Trophoblast cell (in vitro differentiated cells and primary cell): Measurements from ENCODE around the gene ZNF317.

Experiments used
- DNase-seq, 2 donors: peaks; one replicate each; pipeline ENCODE4 v3.0.0-alpha.2; 2016
- H2AFZ ChIP-seq: 2 replicates; pipeline ENCODE4 v1.6.1; 2013; ENCODE audit warnings: low read length, moderate library complexity, mild to moderate bottlenecking; ENCODE audit not compliant: insufficient read depth, poor library complexity
- H2AK5ac ChIP-seq: 2 replicates; pipeline ENCODE4 v1.6.1; 2013; ENCODE audit warnings: mild to moderate bottlenecking, low read length
- H2BK120ac ChIP-seq: 2 replicates; pipeline ENCODE4 v1.6.1; 2013; ENCODE audit warnings: low read length, mild to moderate bottlenecking, moderate library complexity; ENCODE audit not compliant: insufficient read depth, poor library complexity
- H2BK12ac ChIP-seq: 2 replicates; pipeline ENCODE4 v1.6.1; 2013; ENCODE audit warnings: mild to moderate bottlenecking, low read length, moderate library complexity
- H2BK5ac ChIP-seq: 2 replicates; pipeline ENCODE4 v1.6.1; 2013; ENCODE audit warnings: low read length, low read depth, moderate library complexity, mild to moderate bottlenecking; ENCODE audit not compliant: poor library complexity
- H3K14ac ChIP-seq: 2 replicates; pipeline ENCODE4 v1.6.1; 2013; ENCODE audit warnings: mild to moderate bottlenecking, low read length
- H3K18ac ChIP-seq: 2 replicates; pipeline ENCODE4 v1.6.1; 2013; ENCODE audit warnings: mild to moderate bottlenecking, low read length
- H3K23ac ChIP-seq: 2 replicates; pipeline ENCODE4 v1.6.1; 2013; ENCODE audit warnings: low read length
- H3K27ac ChIP-seq: 2 replicates; pipeline ENCODE4 v1.5.1; 2013; ENCODE audit warnings: low read depth, mild to moderate bottlenecking, inconsistent platforms, low read length, moderate library complexity
- H3K27me3 ChIP-seq: 2 replicates; pipeline ENCODE4 v1.6.1; 2013; ENCODE audit warnings: inconsistent platforms, mild to moderate bottlenecking, low read length, moderate library complexity; ENCODE audit not compliant: insufficient read depth
- H3K36me3 ChIP-seq, 2 experiments: 1 replicate in 1 of 2; 2 replicates in 1 of 2; pipeline ENCODE4 v1.6.1; 2013; ENCODE audit warnings: low read length in 2 of 2, mild to moderate bottlenecking in 2 of 2, moderate library complexity in 1 of 2; ENCODE audit not compliant: insufficient read depth in 2 of 2, control insufficient read depth in 1 of 2
- H3K4ac ChIP-seq: 2 replicates; pipeline ENCODE4 v1.6.1; 2013; ENCODE audit warnings: low read depth, mild to moderate bottlenecking, low read length, moderate library complexity
- H3K4me1 ChIP-seq, 2 experiments: 1 replicate in 1 of 2; 2 replicates in 1 of 2; pipeline ENCODE4 v1.6.1; 2013; ENCODE audit warnings: low read length in 2 of 2, mild to moderate bottlenecking in 2 of 2, moderate library complexity in 1 of 2; ENCODE audit not compliant: insufficient read depth in 2 of 2, control insufficient read depth in 1 of 2
- H3K4me2 ChIP-seq: 2 replicates; pipeline ENCODE4 v1.6.1; 2013; ENCODE audit warnings: inconsistent platforms, mild to moderate bottlenecking, low read length, moderate library complexity
- H3K4me3 ChIP-seq: 2 replicates; pipeline ENCODE4 v1.5.1; 2013; ENCODE audit warnings: mild to moderate bottlenecking, low read depth, low read length, inconsistent platforms
- H3K79me1 ChIP-seq: one replicate; pipeline ENCODE4 v1.6.1; 2013; ENCODE audit warnings: low read length
- H3K79me2 ChIP-seq: 2 replicates; pipeline ENCODE4 v1.6.1; 2013; ENCODE audit warnings: low read length, mild to moderate bottlenecking; ENCODE audit not compliant: control insufficient read depth, insufficient read depth, poor library complexity
- H3K9ac ChIP-seq: 2 replicates; pipeline ENCODE4 v1.6.1; 2013; ENCODE audit warnings: mild to moderate bottlenecking, low read length
- H3K9me3 ChIP-seq: 2 replicates; pipeline ENCODE4 v1.6.1; 2013; ENCODE audit warnings: low read depth, mild to moderate bottlenecking, control low read depth, inconsistent platforms, low read length; ENCODE audit not compliant: insufficient read depth
- H4K12ac ChIP-seq: 2 replicates; pipeline ENCODE4 v1.6.1; 2013; ENCODE audit warnings: low read depth, mild to moderate bottlenecking, low read length, moderate library complexity
- H4K8ac ChIP-seq: 2 replicates; pipeline ENCODE4 v1.6.1; 2013; ENCODE audit warnings: low read depth, mild to moderate bottlenecking, low read length, moderate library complexity
- H4K91ac ChIP-seq: one replicate; pipeline ENCODE4 v1.6.1; 2013; ENCODE audit warnings: low read depth, mild to moderate bottlenecking, low read length, moderate library complexity
- WGBS: extraction: QIAGEN DNeasy Blood & Tissue Kit; methylation state at CpG from one replicate; pipeline ENCODE4 v1.1.7; 2013; ENCODE audit warnings: missing lambda C conversion rate; ENCODE audit not compliant: insufficient read length, insufficient coverage; ENCODE audit errors: extremely low coverage; 5-methylcytosine and 5-hydroxymethylcytosine counted together

ZNF317 gene

GRCh38 chr19:9132422-9132821 lies 7.8 kb upstream of the ZNF317 start:
- Histone ChIP-seq H4K91ac (no peak overlapping the region), H3K27me3 (no peaks in the 10 kb centered on the region), H3K36me3 (no peaks in the 10 kb centered on the region), H3K9ac (no peak overlapping the region), H2BK120ac (no peak overlapping the region), H3K4me2 (no peak overlapping the region), H3K4me3 (no peak overlapping the region), H2BK12ac (no peak overlapping the region), H3K79me2 (no peaks in the 10 kb centered on the region), H2AFZ (no peak overlapping the region), H4K8ac (no peak overlapping the region), H3K9me3 (peaks cover 3% of the 10 kb centered on the region), H2BK5ac (no peak overlapping the region), H3K14ac (no peak overlapping the region), H4K12ac (no peak overlapping the region), H3K4me1 (no peaks in the 10 kb centered on the region), H3K79me1 (no peaks in the 10 kb centered on the region), H3K4ac (no peak overlapping the region), H2AK5ac (no peak overlapping the region), H3K27ac (no peak overlapping the region), H3K18ac (no peak overlapping the region), H3K23ac (no peak overlapping the region)
- no peak for DNase-seq
- no CpG with 5 or more reads among the region's 5 CpGs for WGBS

- Histone ChIP-seq H2AK5ac (no peak overlapping the region), H3K14ac (no peak overlapping the region), H3K4me3 (peak overlapping the region; percentile 63), H3K18ac (no peak overlapping the region), H3K27me3 (no peaks in the 10 kb centered on the region), H2BK12ac (no peak overlapping the region), H3K4me1 (peaks cover 0 to 2% of the 10 kb centered on the region in 2 experiments), H2AFZ (peak overlapping the region; percentile 56), H3K36me3 (peaks cover 0 to 2% of the 10 kb centered on the region in 2 experiments), H3K9me3 (no peaks in the 10 kb centered on the region), H3K27ac (no peak overlapping the region), H3K79me1 (peaks cover 4% of the 10 kb centered on the region), H4K12ac (no peak overlapping the region), H4K8ac (no peak overlapping the region), H4K91ac (no peak overlapping the region), H3K4ac (no peak overlapping the region), H3K23ac (no peak overlapping the region), H3K4me2 (peak overlapping the region; percentile 95), H2BK120ac (no peak overlapping the region), H2BK5ac (no peak overlapping the region), H3K79me2 (peaks cover 8% of the 10 kb centered on the region), H3K9ac (peak overlapping the region; percentile 75)
- no CpG with 5 or more reads among the region's 8 CpGs for WGBS
- no peak for DNase-seq
Measured at GRCh38 chr19:9139609-9140158, 513 bp upstream of the ZNF317 start.

GRCh38 chr19:9144920-9145319 lies 4.7 kb downstream of the ZNF317 start:
- no peak overlapping the region for H2BK12ac ChIP-seq
- no peak overlapping the region for H3K9ac ChIP-seq
- H3K27ac ChIP-seq: no peak overlapping the region
- H2BK5ac ChIP-seq: no peak overlapping the region
- no peak overlapping the region for H3K4me3 ChIP-seq
- H3K79me2 ChIP-seq: peaks cover 15% of the 10 kb centered on the region
- H4K8ac ChIP-seq: no peak overlapping the region
- H2BK120ac ChIP-seq: no peak overlapping the region
- peaks cover 8 to 10% of the 10 kb centered on the region in 2 experiments for H3K36me3 ChIP-seq
- no peak overlapping the region for H2AK5ac ChIP-seq
- DNase-seq: no peak
- peaks cover 4% of the 10 kb centered on the region for H3K9me3 ChIP-seq
- H3K23ac ChIP-seq: no peak overlapping the region
- no peak overlapping the region for H4K91ac ChIP-seq
- H3K18ac ChIP-seq: no peak overlapping the region
- no CpG with 5 or more reads among the region's 5 CpGs for WGBS
- no peaks in the 10 kb centered on the region for H3K27me3 ChIP-seq
- no peak overlapping the region for H3K14ac ChIP-seq
- peak overlapping the region; percentile 19 for H3K4ac ChIP-seq
- H3K4me1 ChIP-seq: no peaks in the 10 kb centered on the region
- H3K79me1 ChIP-seq: peaks cover 4% of the 10 kb centered on the region
- H4K12ac ChIP-seq: no peak overlapping the region
- H3K4me2 ChIP-seq: no peak overlapping the region
- H2AFZ ChIP-seq: no peak overlapping the region

GRCh38 chr19:9146882-9147281 lies 6.7 kb downstream of the ZNF317 start:
- no peak overlapping the region for H3K23ac ChIP-seq
- WGBS: no CpG with 5 or more reads among the region's 1 CpG
- H2AFZ ChIP-seq: no peak overlapping the region
- peak overlapping the region; percentile 53 for H3K4ac ChIP-seq
- H4K12ac ChIP-seq: no peak overlapping the region
- no peak overlapping the region for H3K14ac ChIP-seq
- no peak overlapping the region for H2BK120ac ChIP-seq
- no peaks in the 10 kb centered on the region for H3K79me1 ChIP-seq
- no peak overlapping the region for H2AK5ac ChIP-seq
- H4K91ac ChIP-seq: no peak overlapping the region
- H3K36me3 ChIP-seq: peaks cover 7 to 10% of the 10 kb centered on the region in 2 experiments
- no peak overlapping the region for H2BK12ac ChIP-seq
- DNase-seq: no peak
- H3K79me2 ChIP-seq: peaks cover 7% of the 10 kb centered on the region
- no peaks in the 10 kb centered on the region for H3K4me1 ChIP-seq
- no peak overlapping the region for H4K8ac ChIP-seq
- no peak overlapping the region for H3K9ac ChIP-seq
- no peak overlapping the region for H2BK5ac ChIP-seq
- H3K4me3 ChIP-seq: no peak overlapping the region
- H3K18ac ChIP-seq: no peak overlapping the region
- H3K27ac ChIP-seq: no peak overlapping the region
- H3K9me3 ChIP-seq: peaks cover 4% of the 10 kb centered on the region
- no peak overlapping the region for H3K4me2 ChIP-seq
- H3K27me3 ChIP-seq: no peaks in the 10 kb centered on the region
